ENCODE data around the gene CPD. TPM values are rescaled to one million over a fixed set of nuclear protein-coding genes. Genes with fewer than 3 reads are reported as not detected.
"Not testable (repeated sequence)": the region's sequence is repeated elsewhere in the genome, so short reads cannot be mapped to it uniquely, and the experiment has no call there.

CPD gene
- total RNA-seq, 4 donors from 2014 or later, result 54.6 to 144 (median 104) TPM

DNA sequence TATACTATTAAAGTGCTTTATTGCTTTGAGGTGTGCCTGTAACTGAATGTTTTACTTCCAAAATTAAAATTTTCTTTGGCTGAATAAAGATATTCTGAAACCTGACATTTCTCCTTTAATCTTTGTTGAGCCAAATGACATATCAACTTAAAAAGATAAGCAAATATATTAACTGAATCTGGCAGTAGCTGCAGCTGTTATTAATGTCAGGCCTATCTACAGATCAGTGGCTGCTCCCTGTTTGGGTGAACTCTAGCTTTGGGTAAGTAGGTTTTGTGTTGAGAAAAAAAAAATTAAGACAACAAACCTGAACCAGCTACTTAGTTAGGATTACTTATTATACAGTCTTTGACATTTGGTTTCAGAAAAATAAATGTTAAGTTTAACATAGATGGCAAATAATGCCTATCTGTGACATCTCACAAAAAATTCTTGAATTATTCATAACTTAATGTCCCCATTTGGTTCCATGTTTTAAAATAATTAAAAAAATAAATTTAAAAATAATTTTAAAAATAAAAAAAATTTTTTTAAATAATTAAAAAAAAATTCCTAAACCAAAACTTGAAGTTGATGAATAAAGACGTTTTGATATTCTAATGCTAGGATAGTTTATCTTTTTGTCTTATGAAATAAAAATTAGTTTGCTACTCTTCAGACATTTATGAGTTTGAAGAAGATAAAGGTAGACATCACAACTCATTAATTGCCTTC is 19.8 kb downstream of the CPD start:
- no peak for DNase-seq
- Histone ChIP-seq H3K4me1 (no peaks in the 10 kb centered on the region), H3K27me3 (no peaks in the 10 kb centered on the region), H3K4me3 (no peak overlapping the region), H3K27ac (no peak overlapping the region), H3K9me3 (no peaks in the 10 kb centered on the region), H3K36me3 (no peaks in the 10 kb centered on the region)
- intact Hi-C loops (cut with DNase I; ENCODE audit: low total_unique reads), result no loop called here
- TF ChIP-seq POLR2A (IDR thresholded peaks at IDR 0.05), result no peak
- TF ChIP-seq, protein P1, sequence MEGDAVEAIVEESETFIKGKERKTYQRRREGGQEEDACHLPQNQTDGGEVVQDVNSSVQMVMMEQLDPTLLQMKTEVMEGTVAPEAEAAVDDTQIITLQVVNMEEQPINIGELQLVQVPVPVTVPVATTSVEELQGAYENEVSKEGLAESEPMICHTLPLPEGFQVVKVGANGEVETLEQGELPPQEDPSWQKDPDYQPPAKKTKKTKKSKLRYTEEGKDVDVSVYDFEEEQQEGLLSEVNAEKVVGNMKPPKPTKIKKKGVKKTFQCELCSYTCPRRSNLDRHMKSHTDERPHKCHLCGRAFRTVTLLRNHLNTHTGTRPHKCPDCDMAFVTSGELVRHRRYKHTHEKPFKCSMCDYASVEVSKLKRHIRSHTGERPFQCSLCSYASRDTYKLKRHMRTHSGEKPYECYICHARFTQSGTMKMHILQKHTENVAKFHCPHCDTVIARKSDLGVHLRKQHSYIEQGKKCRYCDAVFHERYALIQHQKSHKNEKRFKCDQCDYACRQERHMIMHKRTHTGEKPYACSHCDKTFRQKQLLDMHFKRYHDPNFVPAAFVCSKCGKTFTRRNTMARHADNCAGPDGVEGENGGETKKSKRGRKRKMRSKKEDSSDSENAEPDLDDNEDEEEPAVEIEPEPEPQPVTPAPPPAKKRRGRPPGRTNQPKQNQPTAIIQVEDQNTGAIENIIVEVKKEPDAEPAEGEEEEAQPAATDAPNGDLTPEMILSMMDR (IDR thresholded peaks at IDR 0.05), result no peak

DNA sequence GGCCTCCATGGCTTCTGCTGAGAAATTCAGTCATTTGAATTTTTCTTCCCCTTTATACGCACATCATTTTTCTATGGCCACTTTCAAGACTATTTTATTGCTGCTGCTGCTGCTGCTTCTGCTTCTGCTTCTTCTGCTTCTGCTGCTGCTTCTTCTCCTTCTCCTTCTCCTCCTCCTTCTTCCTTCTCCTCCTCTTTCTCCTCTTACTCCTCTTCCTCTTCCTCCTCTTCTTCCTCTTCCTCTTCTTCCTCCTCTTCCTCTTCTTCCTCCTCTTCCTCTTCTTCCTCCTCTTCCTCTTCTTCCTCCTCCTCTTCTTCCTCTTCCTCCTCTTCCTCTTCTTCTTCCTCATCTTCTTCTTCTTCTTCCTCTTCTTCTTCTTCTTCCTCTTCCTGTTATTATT is 22.4 kb downstream of the CPD start:
- DNase-seq, result no peak
- no peaks in the 10 kb centered on the region for H3K36me3 ChIP-seq
- H3K4me1 ChIP-seq, result no peaks in the 10 kb centered on the region
- no peak overlapping the region for H3K4me3 ChIP-seq
- no peaks in the 10 kb centered on the region for H3K9me3 ChIP-seq
- H3K27me3 ChIP-seq, result no peaks in the 10 kb centered on the region
- intact Hi-C loops (cut with DNase I; ENCODE audit: low total_unique reads), result no loop called here
- no peak for TF ChIP-seq POLR2A (IDR thresholded peaks at IDR 0.05)
- TF ChIP-seq, protein P1 (IDR thresholded peaks at IDR 0.05), result no peak
- H3K27ac ChIP-seq, result no peak overlapping the region

DNA sequence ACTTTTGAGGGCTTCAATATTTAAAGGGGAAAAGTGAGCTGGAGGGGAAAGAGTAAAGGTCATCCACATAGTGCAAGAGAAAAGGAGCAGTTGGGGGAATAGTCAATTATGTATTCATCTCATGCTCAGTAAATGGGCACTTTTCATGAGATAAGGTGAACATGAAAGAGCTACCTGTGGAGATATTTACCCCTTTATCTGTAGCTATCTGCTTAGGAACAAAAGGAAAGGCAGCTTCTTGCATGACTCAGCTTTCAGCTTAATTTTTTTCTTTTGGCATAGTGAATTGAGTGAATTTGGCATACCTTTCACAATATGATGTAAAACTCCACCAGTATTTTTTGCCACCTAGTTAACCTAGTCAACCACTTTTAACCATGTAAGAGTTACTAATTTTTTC is 26.4 kb downstream of the CPD start:
- no peak overlapping the region for H3K4me3 ChIP-seq
- H3K27me3 ChIP-seq, result no peaks in the 10 kb centered on the region
- intact Hi-C loops (cut with DNase I; ENCODE audit: low total_unique reads), result no loop called here
- no peak overlapping the region for H3K27ac ChIP-seq
- H3K9me3 ChIP-seq, result no peaks in the 10 kb centered on the region
- H3K36me3 ChIP-seq, result no peaks in the 10 kb centered on the region
- TF ChIP-seq POLR2A (IDR thresholded peaks at IDR 0.05), result no peak
- TF ChIP-seq, protein P1 (IDR thresholded peaks at IDR 0.05), result no peak
- DNase-seq, result no peak
- H3K4me1 ChIP-seq, result no peaks in the 10 kb centered on the region

DNA sequence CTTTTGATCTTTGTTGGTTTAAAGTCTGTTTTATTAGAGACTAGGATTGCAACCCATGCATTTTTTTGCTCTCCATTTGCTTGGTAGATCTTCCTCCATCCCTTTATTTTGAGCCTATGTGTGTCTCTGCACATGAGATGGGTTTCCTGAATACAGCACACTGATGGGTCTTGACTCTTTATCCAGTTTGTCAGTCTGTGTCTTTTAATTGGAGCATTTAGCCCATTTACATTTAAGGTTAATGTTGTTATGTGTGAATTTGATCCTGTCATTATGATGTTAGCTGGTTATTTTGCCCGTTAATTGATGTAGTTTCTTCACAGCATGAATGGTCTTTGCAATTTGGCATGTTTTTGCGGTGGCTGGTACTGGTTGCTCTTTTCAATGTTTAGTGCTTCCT is 31.9 kb downstream of the CPD start:
- intact Hi-C loops (cut with DNase I; ENCODE audit: low total_unique reads); H3K4me1 ChIP-seq: not testable (repeated sequence)

DNA sequence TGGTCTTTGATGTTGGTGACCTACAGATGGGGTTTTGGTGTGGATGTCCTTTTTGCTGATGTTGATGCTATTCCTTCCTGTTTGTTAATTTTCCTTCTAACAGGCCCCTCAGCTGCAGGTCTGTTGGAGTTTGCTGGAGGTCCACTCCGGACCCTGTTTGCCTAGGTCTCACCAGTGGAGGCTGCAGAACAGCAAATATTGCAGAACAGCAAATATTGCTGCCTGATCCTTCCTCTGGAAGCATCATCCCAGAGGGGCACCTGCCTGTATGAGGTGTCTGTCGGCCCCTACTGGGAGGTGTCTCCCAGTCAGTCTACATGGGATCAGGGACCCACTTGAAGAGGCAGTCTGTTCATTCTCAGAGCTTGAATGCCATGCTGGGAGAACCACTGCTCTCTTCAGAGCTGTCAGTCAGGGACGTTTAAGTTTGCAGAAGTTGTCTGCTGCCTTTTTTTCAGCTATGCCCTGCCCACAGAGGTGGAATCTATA is 33.3 kb downstream of the CPD start:
- DNase-seq; H3K27ac ChIP-seq; H3K4me1 ChIP-seq; H3K4me3 ChIP-seq; intact Hi-C loops (cut with DNase I; ENCODE audit: low total_unique reads); H3K36me3 ChIP-seq; H3K9me3 ChIP-seq; H3K27me3 ChIP-seq: not testable (repeated sequence)

More for the DNA sequence above, 31.9 kb downstream of the CPD start:
- not testable (repeated sequence) for H3K27ac ChIP-seq, H3K36me3 ChIP-seq, H3K9me3 ChIP-seq, H3K4me3 ChIP-seq, DNase-seq, H3K27me3 ChIP-seq

DNA sequence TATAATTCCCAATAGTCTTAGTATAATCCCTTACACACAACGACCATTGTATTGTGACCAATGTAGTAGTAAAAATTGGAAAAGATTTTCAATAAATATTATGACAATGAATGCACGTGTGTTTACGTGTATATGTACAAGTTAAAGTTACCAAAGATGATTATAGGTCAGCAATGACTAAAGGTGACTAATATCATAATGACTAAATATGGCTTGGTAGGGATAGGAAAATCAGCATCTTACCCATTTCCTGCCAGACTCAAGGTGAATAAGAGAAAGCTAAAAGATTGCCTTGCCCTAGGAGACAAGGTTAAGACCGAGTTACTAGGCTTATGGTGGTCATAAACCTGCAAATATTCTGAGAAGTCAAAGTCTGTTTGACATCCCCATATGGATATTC is 34.4 kb downstream of the CPD start:
- no peaks in the 10 kb centered on the region for H3K4me1 ChIP-seq
- no peak overlapping the region for H3K4me3 ChIP-seq
- no peak for TF ChIP-seq POLR2A (IDR thresholded peaks at IDR 0.05)
- TF ChIP-seq, protein P1 (IDR thresholded peaks at IDR 0.05), result no peak
- no peaks in the 10 kb centered on the region for H3K27me3 ChIP-seq
- H3K27ac ChIP-seq, result no peak overlapping the region
- no peaks in the 10 kb centered on the region for H3K9me3 ChIP-seq
- intact Hi-C loops (cut with DNase I; ENCODE audit: low total_unique reads), result no loop called here
- DNase-seq, result no peak
- no peaks in the 10 kb centered on the region for H3K36me3 ChIP-seq

Data from uterus (tissue), 4 donors.